A673 (cell line): Measurements from ENCODE around the gene TRPM4.

ENCODE experiments used
- CTCF ChIP-seq: fragments of 300-800, 200-600 bp; sonication (generic); conservative IDR thresholded peaks from 2 replicates; pipeline ENCODE4 v1.5.1; 2017; ENCODE audit warnings: low read depth, mild to moderate bottlenecking, antibody characterized with exemption, low read length, moderate library complexity, mixed read lengths
- EZH2 ChIP-seq: fragments of 200-600 bp; sonication (generic); IDR thresholded peaks from 2 replicates; pipeline ENCODE4 v1.6.1; 2017; ENCODE audit warnings: borderline replicate concordance, low read depth, mild to moderate bottlenecking, mixed read lengths, antibody characterized with exemption, low read length; ENCODE audit not compliant: poor library complexity, severe bottlenecking

- TF ChIP-seq EZH2 (no peak), CTCF (peak; percentile 99)
These were observed 11.8 kb upstream of the TRPM4 start for GRCh38 chr19:49145573-49146407.
